HG03378 (cell line): Measurements from ENCODE around the gene NARS2.

ENCODE experiments used
- ATAC-seq: cut with Tn5 transposase; IDR thresholded peaks from one replicate; pipeline ENCODE4 v1.9.1; 2021; ENCODE audit warnings: mild to moderate bottlenecking, moderate library complexity; ENCODE audit not compliant: unreplicated experiment

Gene NARS2

GRCh38 chr11:78446210-78446609 is 128.5 kb downstream of the NARS2 start:
- no peak for ATAC-seq

- ATAC-seq, result no peak
These were observed 129.9 kb downstream of the NARS2 start for GRCh38 chr11:78444726-78445125.

GRCh38 chr11:78441956-78442355 is 132.7 kb downstream of the NARS2 start:
- no peak for ATAC-seq

GRCh38 chr11:78438298-78438975 is 136.2 kb downstream of the NARS2 start:
- ATAC-seq, result peak; percentile 84

- ATAC-seq, result no peak
These were observed 141.7 kb downstream of the NARS2 start for GRCh38 chr11:78432956-78433355.

GRCh38 chr11:78432058-78432515 is 142.6 kb downstream of the NARS2 start:
- ATAC-seq, result no peak

- ATAC-seq, result no peak
These were observed 145.0 kb downstream of the NARS2 start for GRCh38 chr11:78429660-78430059.

- no peak for ATAC-seq
These were observed 145.5 kb downstream of the NARS2 start for GRCh38 chr11:78429209-78429608.

- no peak for ATAC-seq
These were observed 145.9 kb downstream of the NARS2 start for GRCh38 chr11:78428773-78429172.

GRCh38 chr11:78428266-78428636 is 146.4 kb downstream of the NARS2 start:
- ATAC-seq, result no peak

GRCh38 chr11:78427615-78428265 is 146.9 kb downstream of the NARS2 start:
- ATAC-seq, result peak; percentile 34

GRCh38 chr11:78426845-78427244 is 147.8 kb downstream of the NARS2 start:
- no peak for ATAC-seq

- ATAC-seq, result no peak
These were observed 149.1 kb downstream of the NARS2 start for GRCh38 chr11:78425399-78426070.

GRCh38 chr11:78424334-78425270 is 150.1 kb downstream of the NARS2 start:
- peak; percentile 32 for ATAC-seq

- no peak for ATAC-seq
These were observed 151.4 kb downstream of the NARS2 start for GRCh38 chr11:78423241-78423640.

- peak; percentile 28 for ATAC-seq
These were observed 153.9 kb downstream of the NARS2 start for GRCh38 chr11:78420796-78421209.

GRCh38 chr11:78420255-78420764 is 154.4 kb downstream of the NARS2 start:
- ATAC-seq, result no peak

- no peak for ATAC-seq
These were observed 155.3 kb downstream of the NARS2 start for GRCh38 chr11:78419327-78419726.

GRCh38 chr11:78418584-78419211 is 156.0 kb downstream of the NARS2 start:
- no peak for ATAC-seq

- no peak for ATAC-seq
These were observed 156.6 kb downstream of the NARS2 start for GRCh38 chr11:78417888-78418583.
